GM12801 (cell line): ENCODE measurements around the gene SLC24A4.

Experiments
- TF ChIP-seq, protein P1 (sequence below): IDR thresholded peaks from one replicate; pipeline ENCODE4 v1.5.1; 2011; ENCODE audit warnings: control low read depth; ENCODE audit not compliant: insufficient read length; ENCODE audit errors: extremely low read depth

The SLC24A4 gene

GRCh38 chr14:92482621-92483319 is 159.8 kb downstream of the SLC24A4 start:
- TF ChIP-seq, protein P1, sequence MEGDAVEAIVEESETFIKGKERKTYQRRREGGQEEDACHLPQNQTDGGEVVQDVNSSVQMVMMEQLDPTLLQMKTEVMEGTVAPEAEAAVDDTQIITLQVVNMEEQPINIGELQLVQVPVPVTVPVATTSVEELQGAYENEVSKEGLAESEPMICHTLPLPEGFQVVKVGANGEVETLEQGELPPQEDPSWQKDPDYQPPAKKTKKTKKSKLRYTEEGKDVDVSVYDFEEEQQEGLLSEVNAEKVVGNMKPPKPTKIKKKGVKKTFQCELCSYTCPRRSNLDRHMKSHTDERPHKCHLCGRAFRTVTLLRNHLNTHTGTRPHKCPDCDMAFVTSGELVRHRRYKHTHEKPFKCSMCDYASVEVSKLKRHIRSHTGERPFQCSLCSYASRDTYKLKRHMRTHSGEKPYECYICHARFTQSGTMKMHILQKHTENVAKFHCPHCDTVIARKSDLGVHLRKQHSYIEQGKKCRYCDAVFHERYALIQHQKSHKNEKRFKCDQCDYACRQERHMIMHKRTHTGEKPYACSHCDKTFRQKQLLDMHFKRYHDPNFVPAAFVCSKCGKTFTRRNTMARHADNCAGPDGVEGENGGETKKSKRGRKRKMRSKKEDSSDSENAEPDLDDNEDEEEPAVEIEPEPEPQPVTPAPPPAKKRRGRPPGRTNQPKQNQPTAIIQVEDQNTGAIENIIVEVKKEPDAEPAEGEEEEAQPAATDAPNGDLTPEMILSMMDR, result no peak

DNA sequence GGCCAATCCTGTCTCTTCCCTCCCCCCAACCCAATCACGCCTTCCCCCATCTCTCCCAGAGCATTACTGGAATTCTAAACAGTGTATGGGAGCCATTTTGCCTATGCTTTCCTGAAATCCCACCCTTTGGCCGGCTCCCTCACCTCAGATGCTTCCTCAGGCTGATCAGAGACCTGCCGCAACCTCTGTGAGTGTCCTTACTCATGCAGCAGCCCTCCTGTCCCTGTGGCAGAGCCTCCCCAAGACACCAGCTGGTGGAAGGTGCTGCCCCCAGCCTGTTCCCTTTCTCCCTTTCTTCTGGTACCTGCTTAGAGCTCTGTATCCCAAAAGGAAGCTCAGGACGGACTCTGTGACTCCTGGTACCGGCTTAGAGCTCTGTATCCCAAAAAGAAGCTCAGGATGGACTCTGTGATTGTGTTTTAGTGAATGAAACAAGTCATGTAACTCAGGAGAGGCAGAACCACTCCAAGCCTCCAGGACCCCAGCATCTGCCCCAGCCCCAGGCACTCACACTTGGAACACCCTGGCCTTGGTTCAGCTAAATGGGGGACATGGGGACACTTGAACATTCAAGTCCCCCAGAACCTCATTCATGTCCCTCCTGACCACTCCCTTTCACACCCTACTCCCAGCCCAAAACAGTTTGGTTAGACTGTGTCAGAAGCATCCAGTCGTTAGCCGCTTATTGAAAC is 161.3 kb downstream of the SLC24A4 start:
- TF ChIP-seq, protein P1, result no peak

DNA sequence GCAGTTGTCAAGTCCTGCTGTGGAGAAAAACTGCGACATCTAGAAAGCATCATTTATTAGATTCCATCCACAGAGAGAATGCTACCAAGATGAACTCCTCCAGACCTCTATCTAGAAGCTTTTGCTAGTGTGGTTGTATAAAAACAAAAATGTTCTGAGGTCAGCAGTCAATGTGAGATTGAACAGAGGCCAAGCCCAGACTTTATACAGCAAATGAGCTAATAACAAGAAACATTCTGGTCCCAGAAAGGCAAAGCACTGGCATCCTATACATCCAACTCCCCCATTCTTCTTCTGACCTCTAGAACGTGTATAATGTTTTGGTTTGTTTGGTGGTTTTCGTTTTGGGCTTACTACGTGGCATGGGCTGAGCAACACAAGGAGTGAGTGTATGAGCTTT is 163.9 kb downstream of the SLC24A4 start:
- TF ChIP-seq, protein P1, result no peak

DNA sequence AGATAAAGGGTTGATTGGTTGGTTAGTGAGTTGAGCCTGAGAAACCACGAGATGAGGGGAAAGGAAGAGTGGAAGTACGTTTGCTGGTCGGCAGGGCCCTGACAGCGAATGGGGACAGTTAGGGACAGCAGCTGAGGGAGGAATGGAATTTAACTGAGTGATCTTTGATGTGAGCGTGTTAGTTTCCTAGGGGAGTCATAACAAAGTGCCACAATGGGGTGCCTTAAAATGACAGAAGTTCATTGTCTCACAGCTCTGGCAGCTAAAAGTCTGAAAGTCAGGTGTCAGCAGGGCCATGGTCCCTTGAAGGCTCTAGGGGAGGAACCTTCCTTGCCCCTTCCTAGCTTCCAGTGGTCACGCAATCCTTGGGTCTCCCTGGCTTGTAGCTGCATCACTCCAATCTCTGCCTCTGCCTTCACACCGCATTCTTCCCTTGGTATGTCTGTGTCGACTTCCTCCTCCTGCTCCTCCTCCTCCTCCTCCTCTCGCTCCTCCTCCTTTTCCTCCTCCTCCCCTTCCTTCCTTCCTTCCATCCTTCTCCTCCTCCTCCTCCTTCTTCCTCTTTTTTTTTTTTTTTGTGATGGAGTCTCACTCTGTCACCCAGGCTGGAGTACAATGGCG is 164.7 kb downstream of the SLC24A4 start:
- TF ChIP-seq, protein P1, result no peak

DNA sequence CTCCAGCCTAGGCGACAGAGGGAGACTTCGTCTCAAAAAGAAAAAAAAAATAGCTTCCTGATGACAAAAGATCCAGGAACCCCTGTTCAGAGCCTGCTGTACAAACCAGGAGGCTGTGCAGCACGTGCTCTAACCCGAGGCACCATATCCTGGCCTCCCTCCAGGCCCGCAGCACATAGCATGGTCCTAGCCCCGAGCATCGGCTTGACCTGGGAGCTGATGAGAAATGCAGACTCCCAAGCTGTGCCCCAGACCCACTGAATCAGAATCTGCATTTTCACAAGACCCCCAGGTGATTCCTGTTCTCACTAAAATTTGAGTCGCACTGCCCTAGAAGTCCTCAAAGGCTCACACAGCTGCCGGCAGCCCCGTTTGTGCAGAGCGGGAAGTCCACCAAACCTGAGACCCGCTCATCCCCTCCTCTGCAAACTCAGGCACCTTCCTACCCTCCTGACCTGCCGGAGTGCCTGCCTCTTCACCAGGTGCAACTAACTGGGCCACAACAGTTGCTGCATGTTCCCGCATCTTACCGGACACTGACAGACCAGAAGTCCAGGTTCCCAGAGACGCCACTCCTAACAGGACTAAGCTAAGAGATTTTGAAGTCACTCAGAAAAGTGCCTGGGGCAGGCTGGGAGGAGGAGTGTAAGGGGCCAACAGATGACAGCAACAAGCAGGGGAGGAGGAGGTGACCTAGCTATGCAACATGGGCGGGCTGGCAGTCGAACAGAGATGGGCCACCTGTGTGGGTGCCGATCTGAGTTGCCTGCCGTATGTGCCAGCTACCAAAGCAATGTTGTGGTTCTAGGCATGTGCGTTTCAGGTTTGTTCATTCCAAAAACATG is 166.7 kb downstream of the SLC24A4 start:
- TF ChIP-seq, protein P1, result no peak

DNA sequence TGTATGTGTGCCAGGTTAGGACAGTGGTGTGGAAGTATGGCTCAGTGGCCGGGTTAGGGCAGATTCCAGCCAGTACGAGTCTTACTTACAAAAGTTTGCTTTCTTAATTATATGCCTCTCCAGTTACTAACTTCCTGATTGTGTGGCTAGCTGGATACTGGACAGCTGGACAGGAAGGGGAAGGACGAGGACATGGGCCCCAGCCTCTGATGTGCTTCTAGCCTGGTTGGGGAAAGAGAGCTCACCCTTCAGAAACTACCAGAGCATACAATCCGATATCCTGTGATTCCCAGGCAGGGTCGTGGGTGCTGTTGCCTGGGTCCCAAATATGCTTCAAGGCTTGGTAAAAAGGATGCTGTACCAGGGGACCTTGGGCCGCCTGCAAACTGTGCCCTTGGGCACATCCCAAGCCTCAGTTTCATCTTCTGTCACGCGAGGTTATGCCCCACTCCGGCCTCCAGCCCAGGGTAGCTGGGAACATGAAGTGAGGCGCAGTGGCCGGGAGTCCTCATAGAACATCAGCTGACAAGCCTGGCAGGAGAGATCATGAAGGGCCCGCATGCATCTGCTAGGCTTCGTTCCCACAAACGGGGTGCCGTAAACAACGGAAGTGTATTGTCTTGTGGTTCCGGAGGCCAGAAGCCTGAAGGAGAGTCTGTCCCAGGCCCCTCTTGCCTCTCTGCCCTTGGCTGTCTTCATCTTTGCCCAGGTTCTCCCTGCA is 167.4 kb downstream of the SLC24A4 start:
- TF ChIP-seq, protein P1, result no peak
